HG02642 (cell line): ENCODE measurements around the gene RNU5D-1.

Experiments used
- ATAC-seq: cut with Tn5 transposase; IDR thresholded peaks from one replicate; pipeline ENCODE4 v1.9.1; 2021; ENCODE audit warnings: mild to moderate bottlenecking; ENCODE audit not compliant: unreplicated experiment, poor library complexity

Gene RNU5D-1

GRCh38 chr1:44733784-44734183 lies 2.8 kb upstream of the RNU5D-1 start:
- no peak for ATAC-seq

- ATAC-seq, result no peak
Measured at GRCh38 chr1:44733365-44733764, 2.4 kb upstream of the RNU5D-1 start.

- ATAC-seq, result no peak
Measured at GRCh38 chr1:44724955-44725698, 5.8 kb downstream of the RNU5D-1 start.

- no peak for ATAC-seq
Measured at GRCh38 chr1:44724296-44724954, 6.5 kb downstream of the RNU5D-1 start.

GRCh38 chr1:44723496-44724295 lies 7.3 kb downstream of the RNU5D-1 start:
- no peak for ATAC-seq

GRCh38 chr1:44723064-44723463 lies 7.9 kb downstream of the RNU5D-1 start:
- no peak for ATAC-seq

DNA sequence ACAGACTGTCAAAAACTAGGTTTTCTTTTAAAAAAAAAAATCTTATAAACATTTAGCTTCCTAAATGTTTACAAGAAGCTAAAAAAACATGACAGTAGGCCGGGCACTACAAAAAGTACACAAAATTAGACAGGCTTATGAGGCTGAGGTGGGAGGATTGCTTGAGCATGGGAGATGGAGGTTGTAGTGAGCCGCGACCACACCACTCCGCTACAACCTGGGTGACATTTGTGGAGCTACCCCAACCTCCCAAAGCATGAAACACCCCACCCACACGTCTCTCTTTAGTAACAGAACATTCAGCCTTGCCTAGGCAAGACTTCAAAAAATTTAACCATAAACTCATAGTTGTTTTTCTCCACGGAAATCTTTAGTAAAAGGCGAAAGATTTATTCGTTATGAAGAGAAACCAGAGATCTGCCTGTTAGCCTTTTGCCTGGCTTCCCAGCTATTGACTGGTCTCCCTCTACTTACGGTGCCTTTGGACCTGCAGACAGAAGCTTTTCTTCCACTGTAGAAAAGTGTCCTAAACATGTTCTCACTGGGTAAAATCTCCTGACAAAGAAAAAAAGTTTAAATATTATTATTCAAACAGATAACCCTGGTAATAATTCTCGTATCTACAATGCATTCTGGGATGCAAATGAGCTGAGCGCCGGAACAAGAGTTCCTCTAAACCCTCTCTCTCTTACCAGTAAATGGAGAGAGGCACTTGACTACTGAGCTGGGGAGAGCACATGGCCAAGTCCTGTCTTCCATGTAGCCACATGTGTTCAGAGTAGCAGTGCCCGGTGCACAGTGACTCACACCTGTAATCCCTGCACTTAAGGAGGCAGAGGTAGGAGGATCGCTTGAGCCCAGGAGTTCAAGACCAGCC lies 9.2 kb downstream of the RNU5D-1 start:
- peak; percentile 68 for ATAC-seq

- ATAC-seq, result no peak
Measured at GRCh38 chr1:44720281-44720680, 10.7 kb downstream of the RNU5D-1 start.

DNA sequence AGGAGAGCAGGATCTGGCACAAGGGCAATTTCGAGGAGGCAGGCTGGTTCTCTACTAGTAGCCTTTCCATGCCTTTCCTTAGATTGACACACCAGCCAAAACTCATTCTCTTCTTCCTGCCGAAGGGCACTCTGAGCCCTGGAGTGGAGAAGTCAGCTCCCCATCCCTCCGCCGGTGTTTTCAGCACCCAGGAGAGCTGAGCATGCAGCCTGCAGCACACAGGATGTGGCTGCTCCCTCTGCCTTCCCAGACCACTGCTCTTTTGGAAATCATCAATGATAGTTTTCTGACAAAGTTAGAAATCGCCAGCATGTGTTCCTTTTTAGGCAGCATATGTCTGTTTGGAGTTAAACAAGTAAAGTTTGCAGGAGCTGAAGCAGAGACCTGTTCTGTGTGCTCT lies 11.7 kb downstream of the RNU5D-1 start:
- no peak for ATAC-seq

DNA sequence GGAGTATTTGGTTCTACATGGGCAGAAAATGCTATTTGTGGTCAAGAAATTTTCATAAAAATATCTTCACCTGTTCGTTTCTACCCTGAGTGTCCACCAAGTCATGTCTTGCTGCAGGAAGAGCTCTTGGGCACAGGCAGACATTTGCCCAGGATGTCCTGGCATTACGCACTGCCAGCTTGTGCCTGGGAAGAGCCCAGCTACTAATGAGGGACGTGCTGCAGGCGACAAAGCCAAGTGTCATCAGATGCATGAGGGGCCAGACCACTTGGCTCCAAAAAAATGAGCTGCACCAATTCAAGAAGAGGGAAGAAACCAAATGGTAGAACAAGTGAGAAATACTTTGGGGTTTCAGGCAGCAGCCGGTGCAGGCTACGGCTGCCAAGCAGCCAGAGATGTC lies 12.9 kb downstream of the RNU5D-1 start:
- no peak for ATAC-seq

- ATAC-seq, result no peak
Measured at GRCh38 chr1:44717653-44718052, 13.3 kb downstream of the RNU5D-1 start.

DNA sequence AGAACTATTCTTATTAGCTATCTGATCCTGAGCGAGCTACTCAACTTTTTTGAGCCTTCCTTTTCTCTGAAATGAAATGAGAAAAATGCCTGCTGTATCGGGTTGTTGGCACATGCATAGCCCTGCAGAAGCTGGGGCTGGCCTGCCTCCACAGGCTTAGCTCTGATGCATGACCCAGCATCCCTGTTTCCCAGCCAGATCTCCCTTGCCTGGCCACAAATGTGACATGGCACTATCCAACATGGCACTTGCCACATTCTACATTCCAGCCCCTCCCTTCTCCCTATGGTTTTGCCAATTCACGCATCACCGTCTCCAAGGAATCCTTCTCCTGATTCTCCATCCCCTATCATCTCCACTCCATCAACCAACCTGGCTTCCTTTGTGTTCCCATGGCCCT lies 13.8 kb downstream of the RNU5D-1 start:
- ATAC-seq, result no peak

DNA sequence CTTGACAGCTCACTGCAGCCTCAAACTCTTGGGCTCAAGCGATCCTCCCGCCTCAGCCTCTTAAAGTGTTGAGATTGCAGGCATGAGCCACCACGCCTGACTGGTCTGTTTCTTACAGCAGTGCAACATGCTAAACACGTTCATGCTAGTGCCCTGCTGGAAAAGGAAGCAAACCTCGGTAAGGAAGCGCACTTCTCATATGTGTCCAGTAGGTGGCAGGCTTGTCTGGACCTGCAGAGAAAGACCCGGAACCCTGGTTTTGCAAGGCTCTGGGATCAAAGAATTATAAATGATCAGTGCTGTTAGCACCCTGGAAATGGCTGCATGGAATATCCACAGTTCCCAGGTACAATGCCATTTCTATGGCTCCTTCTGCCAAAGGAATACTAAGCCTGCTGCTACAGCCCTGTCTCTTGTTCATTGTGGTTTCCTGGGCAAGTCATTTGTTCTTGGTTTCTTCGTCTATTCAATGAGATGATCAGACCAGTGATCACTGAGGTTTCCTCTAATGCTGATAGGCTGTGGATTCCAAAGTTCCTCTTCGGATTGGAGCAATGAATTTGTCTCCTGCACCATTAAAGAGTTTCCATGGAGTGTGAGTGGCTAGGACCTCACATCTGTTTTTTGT lies 15.9 kb downstream of the RNU5D-1 start:
- ATAC-seq, result no peak

DNA sequence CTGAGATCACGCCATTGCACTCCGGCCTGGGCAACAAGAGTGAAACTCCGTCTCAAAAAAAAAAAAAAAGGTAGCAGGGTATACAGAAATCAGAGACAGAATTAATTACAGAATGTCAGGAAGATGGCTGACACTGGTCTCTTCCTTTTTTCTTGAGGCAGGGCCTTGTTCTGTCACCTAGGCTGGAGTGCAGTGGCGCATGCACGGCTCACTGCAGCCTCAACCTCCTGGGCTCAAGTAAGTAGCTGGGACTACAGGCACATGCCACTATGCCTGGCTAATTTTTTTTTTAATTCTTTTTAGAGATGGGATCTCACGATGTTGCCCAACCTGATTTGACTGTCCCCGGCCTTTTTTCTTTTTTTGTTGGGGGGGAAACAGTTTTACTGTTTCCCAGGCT lies 16.4 kb downstream of the RNU5D-1 start:
- ATAC-seq, result no peak

DNA sequence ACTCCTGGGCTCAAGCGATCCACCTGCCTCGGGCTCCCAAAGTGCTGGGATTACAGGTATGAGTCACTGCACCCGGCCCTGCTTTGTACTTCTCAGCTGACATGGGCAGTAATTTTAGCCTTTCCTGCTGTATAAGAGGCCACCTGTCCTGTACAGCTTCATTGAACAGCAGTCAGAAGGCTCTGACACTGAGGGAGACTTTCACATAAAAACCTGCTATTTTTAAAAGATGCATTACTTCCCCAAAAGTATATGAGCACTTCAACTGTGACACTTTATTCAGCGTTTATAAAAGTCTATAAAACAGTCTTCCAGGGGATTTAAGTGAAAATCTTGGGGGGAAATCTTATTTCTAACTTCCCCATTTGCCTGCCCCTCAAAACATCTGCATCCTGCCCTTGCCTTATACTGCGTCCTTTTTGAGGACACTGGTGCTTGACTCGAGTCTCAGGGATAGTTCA lies 17.6 kb downstream of the RNU5D-1 start:
- no peak for ATAC-seq

GRCh38 chr1:44707959-44708831 lies 22.8 kb downstream of the RNU5D-1 start:
- ATAC-seq, result no peak

GRCh38 chr1:44707112-44707881 lies 23.7 kb downstream of the RNU5D-1 start:
- ATAC-seq, result no peak

DNA sequence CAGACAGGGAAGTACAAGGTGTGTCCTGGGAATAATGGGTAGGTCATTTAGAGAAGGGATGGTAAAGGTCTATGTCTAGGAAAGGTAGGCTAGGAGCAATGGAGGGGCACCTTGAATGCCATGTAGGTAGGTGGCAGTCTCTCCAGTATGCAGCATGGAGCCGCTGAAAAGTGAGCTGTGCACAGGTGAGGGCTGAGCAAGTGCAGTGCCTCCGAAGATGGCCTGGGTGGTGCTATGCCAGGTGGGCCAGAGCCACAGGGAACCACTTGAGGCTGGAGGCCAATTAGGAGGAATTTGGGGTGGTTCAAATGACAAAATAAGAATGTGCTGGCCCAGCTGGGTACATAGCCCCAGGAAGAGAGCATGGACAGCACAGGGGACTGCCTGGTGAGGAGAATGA lies 25.0 kb downstream of the RNU5D-1 start:
- no peak for ATAC-seq
